HEK293T (cell line): ENCODE measurements around the gene MINAR2.

Source experiments
- BHLHE40 ChIP-seq: fragments of 450-650 bp; IDR thresholded peaks from 2 replicates; pipeline ENCODE4 v1.6.1; 2016; ENCODE audit warnings: mild to moderate bottlenecking, moderate library complexity, borderline replicate concordance
- FOXA1 ChIP-seq: fragments of 450-650 bp; IDR thresholded peaks from 2 replicates; pipeline ENCODE4 v1.6.1; 2016; ENCODE audit warnings: mild to moderate bottlenecking
- FOXK2 ChIP-seq: fragments of 450-650 bp; IDR thresholded peaks from 2 replicates; pipeline ENCODE4 v1.6.1; 2016; ENCODE audit warnings: mild to moderate bottlenecking
- FOXM1 ChIP-seq: fragments of 450-650 bp; IDR thresholded peaks from 2 replicates; pipeline ENCODE4 v1.6.1; 2017; ENCODE audit warnings: mild to moderate bottlenecking, borderline replicate concordance
- HDGF ChIP-seq: fragments of 450-650 bp; IDR thresholded peaks from 2 replicates; pipeline ENCODE4 v1.6.1; 2017; ENCODE audit warnings: antibody characterized with exemption, borderline replicate concordance
- L3MBTL2 ChIP-seq: fragments of 450-650 bp; conservative IDR thresholded peaks from 2 replicates; pipeline ENCODE4 v1.6.1; 2016; ENCODE audit warnings: mild to moderate bottlenecking
- LEF1 ChIP-seq: fragments of 450-650 bp; IDR thresholded peaks from 2 replicates; pipeline ENCODE4 v1.6.1; 2017; ENCODE audit warnings: mild to moderate bottlenecking, borderline replicate concordance
- SP1 ChIP-seq: fragments of 450-650 bp; IDR thresholded peaks from 2 replicates; pipeline ENCODE4 v1.6.1; 2017
- ZNF384 ChIP-seq: fragments of 450-650 bp; IDR thresholded peaks from 2 replicates; pipeline ENCODE4 v1.6.1; 2016

DNA sequence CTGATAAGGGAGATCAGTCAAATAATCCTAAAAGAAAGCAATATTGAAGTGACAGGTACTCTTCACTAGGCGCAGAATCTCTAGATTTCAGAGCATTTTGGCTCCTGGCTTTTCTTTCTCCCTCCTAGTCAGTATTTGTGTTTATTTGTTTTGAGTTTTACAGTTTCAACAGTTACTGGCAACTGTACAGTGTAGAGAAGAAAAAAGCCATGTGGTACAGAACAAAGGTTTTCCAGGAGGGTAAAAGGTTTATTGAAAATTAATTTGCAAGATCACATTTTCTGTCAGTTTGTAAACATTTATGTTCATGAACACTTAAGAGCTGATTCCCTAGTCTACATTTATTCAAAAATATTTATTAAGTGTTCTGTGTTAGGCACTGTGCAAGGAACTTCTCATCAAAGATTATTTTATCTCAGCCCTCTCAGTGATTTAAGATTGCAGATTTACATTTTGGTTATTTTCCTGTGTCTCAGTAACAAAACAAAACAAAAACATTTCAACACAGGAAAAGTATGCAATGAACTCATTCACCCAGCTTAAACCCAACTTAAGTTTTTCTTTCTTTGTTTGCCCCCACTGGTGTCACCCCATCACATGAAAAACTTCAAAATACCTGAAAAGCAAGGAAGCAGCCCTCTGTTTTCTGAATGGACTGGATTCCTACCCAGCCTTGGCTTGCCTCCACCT, 12.9 kb downstream of the MINAR2 start:
- TF ChIP-seq BHLHE40 (no peak), L3MBTL2 (no peak), FOXM1 (no peak), ZNF384 (no peak), FOXA1 (no peak), LEF1 (no peak), SP1 (no peak), HDGF (no peak), FOXK2 (no peak)
